H1 (cell line): ENCODE data around the gene SRRM3. TPM values are rescaled to one million over a fixed set of nuclear protein-coding genes. Genes with fewer than 3 reads are reported as not detected.

ENCODE experiments used
- CTCF ChIA-PET: fragments of 300-600 bp; sonication (Branson Sonifier 250); formaldehyde crosslinking; loops from one replicate; lab custom pipeline; 2021; ENCODE audit not compliant: partially characterized antibody; lab: Charles Lee
- POLR2A ChIA-PET: fragments of 300-600 bp; sonication (Branson Sonifier 250); formaldehyde crosslinking; loops from one replicate; lab custom pipeline; 2021; ENCODE audit warnings: inconsistent platforms; ENCODE audit not compliant: partially characterized antibody; lab: Charles Lee
- DNase-seq, 2 experiments: peaks; one replicate each; pipeline versions ENCODE4 v3.0.0 to v3.0.0-alpha.2; 2010 to 2022; ENCODE audit warnings: low spot score in 2 of 2, low read depth in 1 of 2, mixed read lengths in 1 of 2
- FAIRE-seq: peaks from 2 replicates; lab custom pipeline; 2011; peaks lifted over from hg19 to GRCh38; lab: Jason Lieb, UNC
- H2AFZ ChIP-seq: 2 replicates; pipeline ENCODE4 v1.8.1; 2012; ENCODE audit warnings: low read length, inconsistent platforms
- H2AK5ac ChIP-seq: 2 replicates; pipeline ENCODE4 v1.6.1; 2013; ENCODE audit warnings: low read depth, low read length
- H2BK120ac ChIP-seq: replicated peaks from 2 replicates; pipeline ENCODE3; 2013; ENCODE audit warnings: low read depth, low read length, inconsistent platforms
- H2BK12ac ChIP-seq: 2 replicates; pipeline ENCODE4 v1.6.1; 2013; ENCODE audit warnings: low read depth, low read length
- H2BK15ac ChIP-seq: 2 replicates; pipeline ENCODE4 v1.6.1; 2013; ENCODE audit warnings: low read length
- H2BK20ac ChIP-seq: 2 replicates; pipeline ENCODE4 v1.6.1; 2013; ENCODE audit warnings: low read length
- H2BK5ac ChIP-seq: 2 replicates; pipeline ENCODE4 v1.6.1; 2013; ENCODE audit warnings: low read depth, low read length
- H3K14ac ChIP-seq: 2 replicates; pipeline ENCODE4 v1.6.1; 2013; ENCODE audit warnings: inconsistent platforms; ENCODE audit not compliant: insufficient read length
- H3K18ac ChIP-seq: 2 replicates; pipeline ENCODE4 v1.6.1; 2013; ENCODE audit warnings: low read length; ENCODE audit errors: extremely low read depth
- H3K23ac ChIP-seq: 2 replicates; pipeline ENCODE4 v1.6.1; 2013; ENCODE audit warnings: inconsistent platforms; ENCODE audit not compliant: insufficient read length
- H3K23me2 ChIP-seq: 2 replicates; pipeline ENCODE4 v1.6.1; 2013; ENCODE audit warnings: low read depth, low read length
- H3K27ac ChIP-seq: 2 replicates; pipeline ENCODE4 v1.6.1; 2011; ENCODE audit warnings: low read depth, low read length, inconsistent platforms
- H3K27me3 ChIP-seq, 4 experiments: replicated peaks in 1 of 4; 1 replicate in 1 of 4; 2 replicates in 3 of 4; pipeline versions ENCODE4 v1.6.1 to v1.8.1; 2011 to 2013; ENCODE audit warnings: low read length in 3 of 4, mild to moderate bottlenecking in 3 of 4, inconsistent platforms in 2 of 4, mixed read lengths in 2 of 4, moderate library complexity in 1 of 4; ENCODE audit not compliant: control insufficient read depth in 3 of 4, insufficient read depth in 3 of 4; ENCODE audit errors: extremely low read depth in 1 of 4
- H3K36me3 ChIP-seq, 4 experiments: 2 replicates each; pipeline versions ENCODE4 v1.6.1 to v1.8.1; 2011 to 2013; ENCODE audit warnings: mild to moderate bottlenecking in 4 of 4, low read length in 3 of 4, moderate library complexity in 2 of 4, control low read depth in 1 of 4, inconsistent platforms in 1 of 4; ENCODE audit not compliant: insufficient read depth in 4 of 4, control insufficient read depth in 2 of 4
- H3K4ac ChIP-seq: replicated peaks from 2 replicates; pipeline ENCODE3; 2013; ENCODE audit warnings: low read length, low read depth, mixed read lengths, inconsistent platforms; ENCODE audit not compliant: insufficient read length
- H3K4me1 ChIP-seq, 4 experiments: replicated peaks in 1 of 4; 1 replicate in 1 of 4; 2 replicates in 3 of 4; pipeline versions ENCODE4 v1.6.1 to v1.8.1; 2011 to 2013; ENCODE audit warnings: low read length in 3 of 4, inconsistent platforms in 2 of 4, mixed read lengths in 1 of 4; ENCODE audit not compliant: insufficient read depth in 4 of 4, control insufficient read depth in 3 of 4
- H3K4me2 ChIP-seq, 2 experiments: 2 replicates each; pipeline versions ENCODE4 v1.6.1 to v1.8.1; 2011 to 2013; ENCODE audit warnings: low read depth in 2 of 2, low read length in 2 of 2, control low read depth in 1 of 2, inconsistent platforms in 1 of 2, mild to moderate bottlenecking in 1 of 2; ENCODE audit not compliant: insufficient read depth in 1 of 2
- H3K4me3 ChIP-seq, 4 experiments: fragments of 200-600, 300-600 bp in 1 of 4; sonication (generic), shearing (Covaris generic), sonication (Bioruptor Twin) in 1 of 4; 2 replicates each; pipeline versions ENCODE4 v1.5.1 to v1.8.1; 2011 to 2016; ENCODE audit warnings: low read length in 4 of 4, low read depth in 3 of 4, control low read depth in 2 of 4, inconsistent platforms in 2 of 4, mild to moderate bottlenecking in 2 of 4, mixed read lengths in 1 of 4, moderate library complexity in 1 of 4; ENCODE audit not compliant: insufficient read depth in 2 of 4; ENCODE audit errors: extremely low read depth in 1 of 4
- H3K56ac ChIP-seq: replicated peaks from 2 replicates; pipeline ENCODE3; 2013; ENCODE audit warnings: low read depth, mild to moderate bottlenecking, mixed read lengths, low read length, inconsistent platforms; ENCODE audit not compliant: insufficient read length
- H3K79me1 ChIP-seq: 2 replicates; pipeline ENCODE4 v1.6.1; 2013; ENCODE audit warnings: low read depth, low read length, control low read depth
- H3K79me2 ChIP-seq, 2 experiments: 2 replicates each; pipeline versions ENCODE4 v1.6.1 to v1.8.1; 2012 to 2013; ENCODE audit warnings: low read length in 2 of 2, mild to moderate bottlenecking in 2 of 2, inconsistent platforms in 1 of 2; ENCODE audit not compliant: insufficient read depth in 2 of 2, control insufficient read depth in 1 of 2
- H3K9ac ChIP-seq, 4 experiments: replicated peaks in 1 of 4; 1 replicate in 1 of 4; 2 replicates in 3 of 4; pipeline versions ENCODE4 v1.6.1 to v1.8.1; 2011 to 2013; ENCODE audit warnings: low read depth in 3 of 4, low read length in 3 of 4, control low read depth in 2 of 4, mild to moderate bottlenecking in 2 of 4, moderate library complexity in 2 of 4, inconsistent platforms in 1 of 4; ENCODE audit errors: extremely low read depth in 1 of 4
- H3K9me3 ChIP-seq, 2 experiments: 2 replicates each; pipeline versions ENCODE4 v1.6.1 to v1.8.1; 2012 to 2013; ENCODE audit warnings: mild to moderate bottlenecking in 2 of 2, moderate library complexity in 2 of 2, control low read depth in 1 of 2, inconsistent platforms in 1 of 2, low read depth in 1 of 2, low read length in 1 of 2, mixed read lengths in 1 of 2; ENCODE audit not compliant: insufficient read depth in 2 of 2
- H4K20me1 ChIP-seq, 2 experiments: replicated peaks in 1 of 2; 2 replicates each; pipeline versions ENCODE3 to v1.8.1; 2011 to 2013; ENCODE audit warnings: inconsistent platforms in 2 of 2, low read length in 2 of 2, mild to moderate bottlenecking in 1 of 2; ENCODE audit not compliant: insufficient read depth in 2 of 2, control insufficient read depth in 1 of 2
- H4K5ac ChIP-seq: 2 replicates; pipeline ENCODE4 v1.6.1; 2013; ENCODE audit warnings: low read length, low read depth, mixed read lengths, inconsistent platforms; ENCODE audit not compliant: insufficient read length
- H4K8ac ChIP-seq: 2 replicates; pipeline ENCODE4 v1.8.0; 2013; ENCODE audit warnings: mild to moderate bottlenecking, moderate library complexity, low read length, inconsistent platforms; ENCODE audit not compliant: insufficient read depth; ENCODE audit errors: extremely low read depth
- H4K91ac ChIP-seq: replicated peaks from 2 replicates; pipeline ENCODE3; 2013; ENCODE audit warnings: low read length, mixed read lengths, inconsistent platforms; ENCODE audit not compliant: insufficient read length
- KDM1A ChIP-seq: fragments of 200-600, 300-600 bp; sonication (generic); IDR thresholded peaks from 2 replicates; pipeline ENCODE4 v1.7.1; 2016; ENCODE audit warnings: mild to moderate bottlenecking, low read length, borderline replicate concordance
- SUZ12 ChIP-seq: fragments of 200-600 bp; sonication (generic); IDR thresholded peaks from 2 replicates; pipeline ENCODE4 v1.6.1; 2012; ENCODE audit warnings: mild to moderate bottlenecking, inconsistent platforms, low read length, moderate library complexity, mixed read lengths
- WGBS, 2 experiments: shearing (Covaris generic) in 1 of 2; methylation state at CpG; one replicate each; pipeline versions ENCODE4 v1.1.6 to v1.1.7; 2013 to 2015; ENCODE audit warnings: low lambda C conversion rate in 2 of 2, mixed read lengths in 2 of 2, inconsistent platforms in 1 of 2, low coverage in 1 of 2, missing lambda C conversion rate in 1 of 2; ENCODE audit not compliant: insufficient replicate concordance in 2 of 2, insufficient coverage in 1 of 2, insufficient read length in 1 of 2; ENCODE audit errors: extremely low coverage in 1 of 2, missing lambda C conversion rate in 1 of 2; 5-methylcytosine and 5-hydroxymethylcytosine counted together
- polyA plus RNA-seq, 7 experiments: library from polyadenylated mRNA; depleted of rRNA in 3 of 7; stranded (reverse) in 5 of 7; unstranded in 2 of 7; fragments of >200 nt in 5 of 7; fragments of 200-250 nt in 2 of 7; gene quantifications; 1 replicate in 5 of 7; 2 replicates in 1 of 7; 4 replicates in 1 of 7; pipeline versions ENCODE4 v1.2.1 to v1.2.3, GENCODE V29; 2011 to 2013; ENCODE audit warnings: missing spikeins in 2 of 7, mixed read lengths in 2 of 7
- total RNA-seq: library from RNA; stranded (reverse); fragmentation: NEBNext Ultra II Directional; extraction: Animal tissue kit (Norgen Biotek cat#: 25700); gene quantifications from 2 replicates; pipeline ENCODE4 v1.2.1, GENCODE V29; 2021

The SRRM3 gene
- total and polyA plus RNA-seq, 2 of the 8 experiments (the other 6 are each of a cell fraction or from before 2014, with no cell fraction given): 10.4 to 17.4 TPM

DNA sequence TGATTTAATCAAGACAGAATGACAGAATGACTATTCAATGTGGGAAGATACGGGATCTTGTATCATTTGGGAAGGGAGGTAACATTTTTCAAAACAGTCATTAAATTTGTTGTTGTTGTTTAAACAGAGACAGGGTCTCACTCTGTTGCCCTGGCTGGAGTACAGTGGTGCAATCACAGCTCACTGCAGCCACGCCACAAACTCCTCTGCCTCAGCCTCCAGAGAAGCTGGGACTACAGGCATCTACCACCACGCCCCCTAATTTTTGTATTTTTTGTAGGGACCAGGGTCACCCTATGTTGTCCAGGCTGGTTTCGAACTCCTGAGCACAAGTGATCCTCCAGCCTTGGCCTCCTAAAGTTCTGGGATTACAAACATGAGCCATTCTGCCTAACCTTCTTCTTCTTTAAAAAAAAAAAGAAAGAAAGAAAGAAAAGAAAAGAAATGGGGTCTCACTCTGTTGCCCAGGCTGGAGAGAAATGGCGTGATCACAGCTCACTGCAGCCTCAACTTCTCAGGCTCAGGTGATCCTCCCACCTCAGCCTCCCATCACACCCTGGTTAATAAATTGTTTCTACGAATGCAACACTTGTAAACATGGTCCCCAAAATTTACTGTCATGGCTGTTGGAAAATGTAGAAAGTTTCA, 132.7 kb downstream of the SRRM3 start:
- Histone ChIP-seq H3K14ac (no peak overlapping the region), H3K18ac (no peak overlapping the region), H3K4me1 (peaks cover 0 to 4% (median 3%) of the 10 kb centered on the region in 4 experiments; a peak in 3 of 7 replicates), H3K9ac (no peak overlapping the region), H2BK5ac (no peak overlapping the region), H2BK20ac (no peak overlapping the region), H2AFZ (no peak overlapping the region), H3K79me2 (peaks cover 36 to 99% of the 10 kb centered on the region in 2 experiments), H3K36me3 (peaks cover 9 to 44% (median 16%) of the 10 kb centered on the region in 4 experiments; a peak in 7 of 8 replicates), H2AK5ac (no peak overlapping the region), H3K23me2 (no peaks in the 10 kb centered on the region), H4K91ac (no peak overlapping the region), H3K4me2 (no peak overlapping the region), H4K20me1 (peaks cover 45 to 49% of the 10 kb centered on the region in 2 experiments), H3K4me3 (no peak overlapping the region), H3K4ac (no peak overlapping the region), H3K27me3 (no peaks in the 10 kb centered on the region), H3K79me1 (peaks cover 15% of the 10 kb centered on the region), H4K5ac (no peak overlapping the region), H3K27ac (no peak overlapping the region), H2BK120ac (no peak overlapping the region), H2BK15ac (no peak overlapping the region), H2BK12ac (no peak overlapping the region), H3K56ac (no peak overlapping the region), H3K9me3 (no peaks in the 10 kb centered on the region), H3K23ac (no peak overlapping the region), H4K8ac (no peak overlapping the region)
- ChIA-PET CTCF (interaction anchor here (1.3 to 2.3 kb wide), 3 partner anchors 12 to 35 kb away, joined by 3 to 6 read pairs (median 3); no protein-coding TSS in a partner anchor), POLR2A (interaction anchor here (0.9 to 15.6 kb wide), 7 partner anchors 8 to 20 kb away, joined by 3 to 249 read pairs (median 6); partner anchors contain the start of gene YWHAG)
- DNase-seq: no peak
- 92% methylated on average over 6 of the region's 6 CpGs; no CpG with 5 or more reads in 1 of the 2 experiments for WGBS, 2 experiments
- TF ChIP-seq KDM1A (peak; percentile 78), SUZ12 (no peak)
- FAIRE-seq: no peak
